Measurements from ENCODE around the gene RBM33. TPM values are rescaled to one million over a fixed set of nuclear protein-coding genes. Genes with fewer than 3 reads are reported as not detected.

The RBM33 gene
- total RNA-seq, 1 donor from 2014 or later, result 67.2 TPM

- no peak for TF ChIP-seq CTCF (conservative IDR thresholded peaks at IDR 0.05)
- no peaks in the 10 kb centered on the region for H3K9me3 Mint-ChIP-seq
- H3K4me1 Mint-ChIP-seq (ENCODE audit: unreplicated experiment), result peaks cover 5% of the 10 kb centered on the region
- H3K4me3 Mint-ChIP-seq, result no peak overlapping the region
- DNase-seq (ENCODE audit: extremely low spot score, unreplicated experiment), result no peak
- peaks cover 40% of the 10 kb centered on the region for H3K36me3 Mint-ChIP-seq
- H3K27ac Mint-ChIP-seq, result no peak overlapping the region
- H3K27me3 Mint-ChIP-seq, result no peaks in the 10 kb centered on the region
Measured at GRCh38 chr7:155711081-155711480, 66.6 kb downstream of the RBM33 start.

GRCh38 chr7:155713384-155713783 is 68.9 kb downstream of the RBM33 start:
- peak overlapping the region; percentile 7 for H3K27ac Mint-ChIP-seq
- no peak overlapping the region for H3K4me3 Mint-ChIP-seq
- no peaks in the 10 kb centered on the region for H3K27me3 Mint-ChIP-seq
- peaks cover 44% of the 10 kb centered on the region for H3K36me3 Mint-ChIP-seq
- no peaks in the 10 kb centered on the region for H3K9me3 Mint-ChIP-seq
- peaks cover 5% of the 10 kb centered on the region for H3K4me1 Mint-ChIP-seq (ENCODE audit: unreplicated experiment)
- TF ChIP-seq CTCF (conservative IDR thresholded peaks at IDR 0.05), result no peak
- DNase-seq (ENCODE audit: extremely low spot score, unreplicated experiment), result no peak

GRCh38 chr7:155714702-155715101 is 70.2 kb downstream of the RBM33 start:
- Mint-ChIP-seq H3K27me3 (no peaks in the 10 kb centered on the region), H3K27ac (no peak overlapping the region), H3K9me3 (no peaks in the 10 kb centered on the region), H3K4me3 (no peak overlapping the region), H3K36me3 (peaks cover 44% of the 10 kb centered on the region), H3K4me1 (ENCODE audit: unreplicated experiment) (peaks cover 5% of the 10 kb centered on the region)
- no peak for TF ChIP-seq CTCF (conservative IDR thresholded peaks at IDR 0.05)
- no peak for DNase-seq (ENCODE audit: extremely low spot score, unreplicated experiment)

- no peak overlapping the region for H3K4me3 Mint-ChIP-seq
Measured at GRCh38 chr7:155715111-155715805, 70.8 kb downstream of the RBM33 start.

GRCh38 chr7:155717010-155717744 is 72.7 kb downstream of the RBM33 start:
- Mint-ChIP-seq H3K27me3 (no peaks in the 10 kb centered on the region), H3K36me3 (peaks cover 39% of the 10 kb centered on the region), H3K4me3 (no peak overlapping the region), H3K4me1 (ENCODE audit: unreplicated experiment) (peaks cover 11% of the 10 kb centered on the region), H3K9me3 (no peaks in the 10 kb centered on the region), H3K27ac (no peak overlapping the region)
- no peak for DNase-seq (ENCODE audit: extremely low spot score, unreplicated experiment)
- TF ChIP-seq CTCF (conservative IDR thresholded peaks at IDR 0.05), result no peak

More at GRCh38 chr7:155715111-155715805, 70.8 kb downstream of the RBM33 start:
- no peak for TF ChIP-seq CTCF (conservative IDR thresholded peaks at IDR 0.05)
- no peaks in the 10 kb centered on the region for H3K27me3 Mint-ChIP-seq
- H3K36me3 Mint-ChIP-seq, result peaks cover 44% of the 10 kb centered on the region
- H3K4me1 Mint-ChIP-seq (ENCODE audit: unreplicated experiment), result peaks cover 5% of the 10 kb centered on the region
- no peak overlapping the region for H3K27ac Mint-ChIP-seq
- DNase-seq (ENCODE audit: extremely low spot score, unreplicated experiment), result no peak
- no peaks in the 10 kb centered on the region for H3K9me3 Mint-ChIP-seq

Data from type B pancreatic cell (in vitro differentiated cells).